GM19452 (cell line): Measurements from ENCODE around the gene HAPLN1.

ENCODE experiments used
- ATAC-seq: cut with Tn5 transposase; IDR thresholded peaks from one replicate; pipeline ENCODE4 v1.9.1; 2021; ENCODE audit not compliant: unreplicated experiment

Gene HAPLN1

GRCh38 chr5:83718195-83718825 is 2.3 kb downstream of the HAPLN1 start:
- ATAC-seq, result peak; percentile 86

- no peak for ATAC-seq
Observed at GRCh38 chr5:83715236-83716065, 5.2 kb downstream of the HAPLN1 start.

GRCh38 chr5:83714810-83715209 is 5.8 kb downstream of the HAPLN1 start:
- no peak for ATAC-seq

GRCh38 chr5:83711982-83712601 is 8.6 kb downstream of the HAPLN1 start:
- ATAC-seq, result peak; percentile 79

GRCh38 chr5:83709973-83710372 is 10.7 kb downstream of the HAPLN1 start:
- no peak for ATAC-seq

- no peak for ATAC-seq
Observed at GRCh38 chr5:83708170-83708569, 12.5 kb downstream of the HAPLN1 start.

- ATAC-seq, result no peak
Observed at GRCh38 chr5:83703059-83703458, 17.6 kb downstream of the HAPLN1 start.

GRCh38 chr5:83701886-83702285 is 18.8 kb downstream of the HAPLN1 start:
- no peak for ATAC-seq

GRCh38 chr5:83689881-83690280 is 30.8 kb downstream of the HAPLN1 start:
- no peak for ATAC-seq

- ATAC-seq, result no peak
Observed at GRCh38 chr5:83688281-83688680, 32.4 kb downstream of the HAPLN1 start.

- ATAC-seq, result no peak
Observed at GRCh38 chr5:83687124-83687619, 33.5 kb downstream of the HAPLN1 start.

- ATAC-seq, result no peak
Observed at GRCh38 chr5:83686251-83686650, 34.4 kb downstream of the HAPLN1 start.

- no peak for ATAC-seq
Observed at GRCh38 chr5:83683836-83684235, 36.8 kb downstream of the HAPLN1 start.

GRCh38 chr5:83672646-83673045 is 48.0 kb downstream of the HAPLN1 start:
- no peak for ATAC-seq

- ATAC-seq, result no peak
Observed at GRCh38 chr5:83672158-83672557, 48.5 kb downstream of the HAPLN1 start.

GRCh38 chr5:83665631-83666030 is 55.0 kb downstream of the HAPLN1 start:
- ATAC-seq, result no peak

- ATAC-seq, result no peak
Observed at GRCh38 chr5:83662558-83662957, 58.1 kb downstream of the HAPLN1 start.

GRCh38 chr5:83657807-83658525 is 62.7 kb downstream of the HAPLN1 start:
- no peak for ATAC-seq

- no peak for ATAC-seq
Observed at GRCh38 chr5:83654427-83654994, 66.1 kb downstream of the HAPLN1 start.

- no peak for ATAC-seq
Observed at GRCh38 chr5:83653669-83654068, 67.0 kb downstream of the HAPLN1 start.

- no peak for ATAC-seq
Observed at GRCh38 chr5:83645936-83646335, 74.7 kb downstream of the HAPLN1 start.
